ENCODE data around the gene NEK4. TPM values are rescaled to one million over a fixed set of nuclear protein-coding genes. Genes with fewer than 3 reads are reported as not detected.

NEK4 gene
- 7.9 and 14.5 TPM in 2 replicates for total RNA-seq

DNA sequence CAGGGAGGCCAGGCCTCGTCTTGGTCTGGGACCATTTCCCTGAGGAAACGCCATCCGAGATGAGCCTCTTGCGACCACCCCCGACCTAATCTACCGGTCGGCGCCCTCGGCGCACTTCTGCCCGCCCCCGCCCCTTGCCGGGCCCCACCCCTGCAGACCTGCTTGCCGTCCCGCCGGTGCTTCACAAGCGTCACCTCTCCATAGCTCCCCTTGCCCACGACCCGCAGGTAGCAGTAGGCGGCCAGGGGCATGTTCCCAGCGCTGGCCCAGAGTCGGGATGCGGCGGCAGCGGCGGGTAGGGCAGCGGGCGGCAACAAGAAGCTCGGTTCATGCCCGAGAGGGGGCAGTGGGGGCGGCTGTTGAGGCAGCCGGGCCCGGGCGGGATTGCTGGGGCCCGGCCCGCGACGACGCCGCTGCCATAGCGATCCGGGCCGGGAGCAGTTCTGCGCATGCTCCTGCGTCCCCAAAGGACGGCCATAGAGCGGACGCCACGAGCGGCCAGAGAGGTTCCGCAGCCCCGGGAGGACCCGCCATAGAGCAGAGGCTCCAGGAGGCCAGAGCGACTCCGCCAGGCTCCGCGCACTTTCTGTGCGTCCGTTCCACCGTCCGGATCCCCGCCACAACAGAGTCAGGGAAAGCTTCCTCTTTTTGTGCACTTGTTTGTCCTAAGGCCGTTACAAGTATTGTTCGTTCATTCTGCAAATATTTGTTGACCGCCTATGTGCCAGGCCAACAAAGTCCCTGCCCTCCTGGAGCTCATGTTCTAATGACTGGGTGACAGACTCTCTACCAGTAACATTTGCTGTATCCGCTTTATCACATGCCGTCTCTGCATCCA, at the start of gene NEK4:
TSS of gene NEK4 (minus strand) at position 445 of the 838 bp plus-strand sequence. CDS start at position 251, 194 bp downstream.

DNA sequence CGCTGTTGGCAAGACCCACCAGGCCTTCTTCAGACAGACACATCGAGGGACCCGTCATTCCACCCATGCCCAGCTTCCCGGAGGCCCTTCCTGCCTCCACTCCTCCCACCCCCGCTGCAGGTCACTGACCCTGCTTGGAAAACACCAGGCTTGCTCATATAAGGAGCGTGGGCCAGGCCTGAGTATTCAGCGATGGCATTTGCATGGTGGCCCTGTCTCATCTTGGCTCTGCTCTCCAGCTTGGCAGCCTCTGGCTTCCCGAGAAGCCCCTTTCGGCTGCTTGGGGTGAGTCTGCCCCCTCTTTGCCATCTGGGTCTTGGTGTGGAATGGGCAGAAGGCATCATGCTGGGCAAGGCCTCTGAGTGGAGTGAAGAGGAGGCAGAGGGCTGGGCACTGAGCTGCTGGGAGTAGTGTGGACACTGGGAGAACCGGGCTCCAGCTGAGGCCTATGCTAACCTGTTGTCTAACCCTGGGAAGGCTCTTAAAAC, 23.9 kb upstream of the NEK4 start, which contains the start of gene ITIH3:
TSS of gene ITIH3 (plus strand) at position 185 of the 488 bp plus-strand sequence. CDS start at position 193, 8 bp downstream.

DNA sequence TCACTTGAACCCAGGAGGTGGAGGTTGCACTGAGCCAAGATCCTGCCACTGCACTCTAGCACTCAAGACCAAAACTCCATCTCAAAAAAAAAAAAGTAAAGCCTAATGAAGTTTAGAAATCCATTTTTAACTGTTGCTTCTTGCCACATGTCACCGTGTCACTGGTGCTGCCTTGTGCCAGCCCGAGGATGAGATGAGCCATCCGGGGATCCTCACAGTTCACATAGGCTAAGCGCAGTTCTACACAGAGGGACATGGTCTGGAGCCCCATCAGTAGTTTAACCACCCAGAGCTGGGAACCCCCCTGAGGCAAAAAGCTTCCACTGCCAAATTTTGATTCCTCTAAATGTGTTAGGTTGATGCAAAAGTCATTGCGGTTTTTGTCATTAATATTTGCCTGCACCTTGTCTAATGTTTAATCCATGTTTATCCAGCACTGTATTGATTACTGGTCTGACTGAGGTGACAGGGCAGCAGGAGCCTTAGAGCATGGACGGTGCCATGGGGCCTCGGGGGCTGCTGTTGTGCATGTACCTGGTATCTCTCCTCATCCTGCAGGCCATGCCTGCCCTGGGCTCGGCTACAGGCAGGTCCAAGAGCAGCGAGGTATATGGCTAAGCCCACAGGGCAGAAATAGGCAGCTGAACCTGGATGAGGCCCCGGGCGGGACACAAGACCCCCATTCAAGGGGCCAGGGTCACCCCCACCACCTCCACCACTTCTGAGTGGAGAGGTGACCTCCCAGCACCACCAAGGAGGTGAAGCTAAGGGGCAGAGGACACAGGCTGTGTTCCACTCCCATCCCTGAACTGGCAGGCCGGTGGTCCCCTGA, 6.6 kb upstream of the NEK4 start, which contains the start of gene ITIH1:
TSS of gene ITIH1 (plus strand) at position 473 of the 832 bp plus-strand sequence. CDS start at position 490, 17 bp downstream.

DNA sequence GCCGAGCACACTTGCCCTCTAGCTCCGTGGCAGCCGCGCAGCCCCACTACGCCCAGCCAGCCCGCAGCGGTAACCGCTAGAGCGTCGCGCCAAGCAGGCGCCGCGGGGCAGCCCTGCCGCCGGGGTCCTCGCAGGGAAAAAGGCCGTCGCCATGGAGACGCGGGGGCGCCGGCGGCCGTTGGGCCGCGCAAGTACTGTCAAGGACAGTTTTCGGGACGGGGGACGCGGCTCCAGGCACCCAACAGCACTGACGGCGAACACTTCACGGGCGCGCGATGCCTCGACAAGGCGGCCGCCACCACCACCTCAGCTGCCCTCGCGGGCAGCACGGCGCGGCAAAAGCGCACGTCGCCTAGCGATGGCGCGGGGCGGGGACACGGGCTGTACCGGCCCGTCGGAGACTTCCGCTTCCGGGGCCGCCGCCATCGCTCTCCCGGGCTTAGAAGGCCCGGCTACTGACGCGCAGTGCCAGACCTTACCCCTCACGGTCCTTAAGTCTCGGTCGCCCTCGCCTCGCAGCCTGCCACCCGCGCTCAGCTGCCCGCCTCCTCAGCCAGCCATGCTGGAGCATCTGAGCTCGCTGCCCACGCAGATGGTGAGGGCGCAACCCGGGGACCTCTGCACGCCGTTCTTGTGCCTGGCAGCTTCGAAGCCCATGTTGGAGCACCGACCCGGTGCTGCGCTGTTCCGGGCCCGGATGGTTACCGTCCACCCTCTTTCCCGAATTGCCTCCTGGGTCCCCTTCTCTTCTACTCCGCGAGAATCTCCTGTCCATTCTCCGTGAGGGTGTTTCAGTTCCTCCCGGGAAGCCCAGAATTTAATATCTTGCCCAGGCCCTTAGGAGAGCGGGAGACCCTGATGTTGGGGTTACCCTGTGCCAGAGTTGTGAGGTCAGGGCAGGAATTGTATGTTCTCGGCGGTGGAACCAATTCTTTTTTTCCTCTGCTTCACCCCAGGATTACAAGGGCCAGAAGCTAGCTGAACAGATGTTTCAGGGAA, 64.8 kb downstream of the NEK4 start, which contains the start of the genes GLT8D1 and SPCS1:
TSS of gene GLT8D1 (minus strand) at position 104 of the 999 bp plus-strand sequence. CDS start 5,331 bp downstream, outside the sequence.
TSS of gene SPCS1 (plus strand) at position 419 of the 999 bp plus-strand sequence. CDS start at position 560, 141 bp downstream.

DNA sequence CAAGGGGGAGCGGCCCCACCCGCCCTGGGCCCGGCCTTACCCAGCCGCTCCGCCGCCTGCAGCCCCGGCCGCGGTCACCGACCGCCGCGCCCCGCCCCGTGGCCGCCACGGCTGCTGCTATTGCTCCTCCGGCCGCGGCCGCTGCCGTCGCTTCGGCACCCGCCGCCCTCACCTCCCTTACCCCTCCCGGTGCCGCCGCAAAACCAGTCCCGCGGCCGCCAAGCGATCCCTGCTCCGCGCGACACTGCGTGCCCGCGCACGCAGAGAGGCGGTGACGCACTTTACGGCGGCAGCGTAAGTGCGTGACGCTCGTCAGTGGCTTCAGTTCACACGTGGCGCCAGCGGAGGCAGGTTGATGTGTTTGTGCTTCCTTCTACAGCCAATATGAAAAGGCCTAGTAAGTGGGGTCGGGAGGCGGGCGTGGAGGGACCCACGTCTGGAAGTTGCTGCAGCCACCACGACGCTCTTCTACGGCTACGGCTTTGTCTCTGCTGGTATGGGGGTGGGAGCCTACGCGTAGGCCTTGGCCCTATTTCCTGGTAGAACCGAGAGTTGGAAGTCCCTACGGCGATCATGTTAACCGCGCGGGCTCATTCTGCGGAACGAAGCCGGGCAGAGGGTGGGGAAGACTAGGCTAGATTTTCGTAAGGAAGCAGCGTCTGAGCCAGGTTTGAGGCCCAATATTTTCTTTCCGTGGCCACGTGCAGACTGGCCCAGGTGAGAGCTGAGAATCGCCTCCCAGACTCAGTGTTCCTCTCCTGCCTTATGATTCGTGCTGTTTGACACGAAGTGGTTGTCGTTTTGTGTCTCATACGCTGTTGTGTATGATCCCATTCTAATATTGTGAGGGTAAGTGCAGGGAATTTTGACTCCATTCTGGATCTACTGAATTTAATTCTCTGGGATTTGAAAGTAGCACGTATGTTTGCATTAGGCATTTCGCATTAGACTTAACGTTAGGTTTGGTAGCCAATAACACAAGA, 84.7 kb downstream of the NEK4 start, which contains the start of the genes GNL3 and PBRM1:
TSS of gene GNL3 (plus strand) at position 324 of the 983 bp plus-strand sequence. CDS start at position 385, 61 bp downstream.
TSS of gene PBRM1 (minus strand) at position 205 of the 983 bp plus-strand sequence.

Other genes with a start within 250 kb of the NEK4 start
- gene NT5DC2, start 237.1 kb downstream of the NEK4 start, total RNA-seq: 237 and 246 TPM in 2 replicates
- gene UQCC5, start 234.3 kb downstream of the NEK4 start, total RNA-seq: 1.3 and 14.2 TPM in 2 replicates
- 25.2 and 41.5 TPM in 2 replicates for gene PBRM1, start 85.0 kb downstream of the NEK4 start, total RNA-seq
- gene GNL3, start 84.9 kb downstream of the NEK4 start, total RNA-seq: 91.3 and 106 TPM in 2 replicates
- gene GLT8D1, start 65.1 kb downstream of the NEK4 start, total RNA-seq: 50.4 and 59.9 TPM in 2 replicates
- 169 and 183 TPM in 2 replicates for gene SPCS1, start 64.8 kb downstream of the NEK4 start, total RNA-seq
- gene ITIH1, start 6.7 kb upstream of the NEK4 start, total RNA-seq: not detected in 2 replicates
- not detected in 2 replicates for gene ITIH3, start 23.9 kb upstream of the NEK4 start, total RNA-seq
- not detected in 2 replicates for gene ITIH4, start 59.7 kb upstream of the NEK4 start, total RNA-seq
- 0.79 TPM in 1 of 2 replicates, not detected in the other for gene MUSTN1, start 64.1 kb upstream of the NEK4 start, total RNA-seq
- gene STIMATE, start 126.6 kb upstream of the NEK4 start, total RNA-seq: 11.9 and 13.8 TPM in 2 replicates

Measured in airway epithelial cell (primary cell).